Thyroid gland (tissue), 4 donors: ENCODE measurements around the gene AFAP1L2.

Source experiments
- POLR2A ChIP-seq, 2 donors: fragments of 450-650 bp; IDR thresholded peaks; one replicate each; pipeline ENCODE4 v1.6.1; 2017; ENCODE audit warnings: antibody characterized with exemption in 2 of 2, mild to moderate bottlenecking in 2 of 2, moderate library complexity in 1 of 2
- TF ChIP-seq, protein P1 (sequence below), 6 experiments: fragments of 200-600 bp in 3 of 6; fragments of 450-650 bp in 3 of 6; sonication (generic) in 3 of 6; IDR thresholded peaks; one replicate each; pipeline ENCODE4 v1.5.1; 2016 to 2019; ENCODE audit warnings: antibody characterized with exemption in 6 of 6, mild to moderate bottlenecking in 2 of 6, inconsistent platforms in 1 of 6, moderate library complexity in 1 of 6

DNA sequence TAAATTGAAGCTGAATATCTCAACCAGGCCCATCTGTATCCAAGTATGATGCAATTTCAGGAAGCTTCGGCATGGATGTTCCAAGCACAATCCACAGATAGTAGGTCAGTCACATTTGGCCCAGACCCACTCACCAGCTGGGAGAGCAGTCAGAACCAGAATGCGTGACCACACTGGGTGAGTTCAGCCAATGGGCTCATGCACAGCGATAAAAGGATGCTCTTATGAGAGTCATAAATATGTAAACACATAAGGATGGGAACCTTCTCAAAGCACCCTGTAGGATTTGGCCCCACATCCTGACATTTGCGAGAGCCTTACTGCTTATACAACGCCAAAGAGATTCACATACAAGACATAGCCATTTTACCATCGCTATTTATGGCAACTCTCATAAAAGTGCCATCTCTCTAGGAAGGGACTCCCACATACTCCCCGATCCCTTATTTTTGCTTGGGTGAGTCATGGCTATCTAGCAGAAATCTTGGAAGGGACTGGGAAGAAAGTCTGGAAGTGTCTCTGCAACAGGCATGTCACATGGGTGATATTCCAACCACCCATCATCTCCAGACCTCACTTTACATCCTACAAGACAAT, 3.0 kb downstream of the AFAP1L2 start:
- TF ChIP-seq, protein P1, sequence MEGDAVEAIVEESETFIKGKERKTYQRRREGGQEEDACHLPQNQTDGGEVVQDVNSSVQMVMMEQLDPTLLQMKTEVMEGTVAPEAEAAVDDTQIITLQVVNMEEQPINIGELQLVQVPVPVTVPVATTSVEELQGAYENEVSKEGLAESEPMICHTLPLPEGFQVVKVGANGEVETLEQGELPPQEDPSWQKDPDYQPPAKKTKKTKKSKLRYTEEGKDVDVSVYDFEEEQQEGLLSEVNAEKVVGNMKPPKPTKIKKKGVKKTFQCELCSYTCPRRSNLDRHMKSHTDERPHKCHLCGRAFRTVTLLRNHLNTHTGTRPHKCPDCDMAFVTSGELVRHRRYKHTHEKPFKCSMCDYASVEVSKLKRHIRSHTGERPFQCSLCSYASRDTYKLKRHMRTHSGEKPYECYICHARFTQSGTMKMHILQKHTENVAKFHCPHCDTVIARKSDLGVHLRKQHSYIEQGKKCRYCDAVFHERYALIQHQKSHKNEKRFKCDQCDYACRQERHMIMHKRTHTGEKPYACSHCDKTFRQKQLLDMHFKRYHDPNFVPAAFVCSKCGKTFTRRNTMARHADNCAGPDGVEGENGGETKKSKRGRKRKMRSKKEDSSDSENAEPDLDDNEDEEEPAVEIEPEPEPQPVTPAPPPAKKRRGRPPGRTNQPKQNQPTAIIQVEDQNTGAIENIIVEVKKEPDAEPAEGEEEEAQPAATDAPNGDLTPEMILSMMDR (IDR thresholded peaks at IDR 0.05), result no peak
- no peak for TF ChIP-seq POLR2A (IDR thresholded peaks at IDR 0.05)
